Esophagus muscularis mucosa (tissue), 4 donors: ENCODE measurements around the gene HDAC4.

Experiments used
- CTCF ChIP-seq, 3 experiments: fragments of 200-600 bp in 2 of 3; fragments of 450-650 bp in 1 of 3; sonication (generic) in 2 of 3; IDR thresholded peaks; one replicate each; pipeline ENCODE4 v1.5.1; 2017 to 2019; ENCODE audit warnings: antibody characterized with exemption in 3 of 3, mild to moderate bottlenecking in 2 of 3, moderate library complexity in 1 of 3
- EP300 ChIP-seq: sonication (generic); formaldehyde crosslinking; IDR thresholded peaks from one replicate; pipeline ENCODE4 v1.6.1; 2017; ENCODE audit warnings: antibody characterized with exemption
- POLR2A ChIP-seq: fragments of 450-650 bp; IDR thresholded peaks from one replicate; pipeline ENCODE4 v1.6.1; 2017; ENCODE audit warnings: antibody characterized with exemption, moderate library complexity, mild to moderate bottlenecking, low read depth
- POLR2AphosphoS5 ChIP-seq, 2 donors: sonication (generic); formaldehyde crosslinking; IDR thresholded peaks; one replicate each; pipeline ENCODE4 v1.6.1; 2017; ENCODE audit warnings: antibody characterized with exemption in 2 of 2

- no peak for TF ChIP-seq CTCF (IDR thresholded peaks at IDR 0.05)
- TF ChIP-seq POLR2A = no peak
- TF ChIP-seq POLR2AphosphoS5 (IDR thresholded peaks at IDR 0.05) = no peak
- TF ChIP-seq EP300 = no peak
Observed at GRCh38 chr2:239059854-239060253, 341.0 kb downstream of the HDAC4 start.
